IgD-negative memory B cell (primary cell): ENCODE results near the gene COL5A1. TPM values are rescaled to one million over a fixed set of nuclear protein-coding genes. Genes with fewer than 3 reads are reported as not detected.
"Not testable (repeated sequence)": the region's sequence is repeated elsewhere in the genome, so short reads cannot be mapped to it uniquely, and the experiment has no call there.

Experiments
- H3K27ac Mint-ChIP-seq, 3 donors: one replicate each; pipeline ENCODE4 v1.8.0; 2020 to 2022; ENCODE audit warnings: mild to moderate bottlenecking in 3 of 3, mixed read lengths in 3 of 3, moderate library complexity in 1 of 3
- H3K27me3 Mint-ChIP-seq: one replicate; pipeline ENCODE4 v1.8.0; 2021; ENCODE audit warnings: mixed read lengths
- H3K36me3 Mint-ChIP-seq: one replicate; pipeline ENCODE4 v1.8.0; 2020; ENCODE audit warnings: mild to moderate bottlenecking, mixed read lengths
- H3K4me1 Mint-ChIP-seq, 3 donors: one replicate each; pipeline ENCODE4 v1.8.0; 2020 to 2022; ENCODE audit warnings: mixed read lengths in 3 of 3, mild to moderate bottlenecking in 1 of 3
- H3K4me3 Mint-ChIP-seq, 4 donors: one replicate each; pipeline ENCODE4 v1.8.0; 2020 to 2022; ENCODE audit warnings: mild to moderate bottlenecking in 4 of 4, mixed read lengths in 4 of 4, moderate library complexity in 3 of 4
- H3K9me3 Mint-ChIP-seq, 3 donors: one replicate each; pipeline ENCODE4 v1.8.0; 2020 to 2021; ENCODE audit warnings: mixed read lengths in 3 of 3, mild to moderate bottlenecking in 1 of 3
- polyA plus RNA-seq: library from polyadenylated mRNA; unstranded; fragments of 300-500 nt; fragmentation: Illumina TruSeq; gene quantifications from one replicate; pipeline ENCODE4 v1.2.3, GENCODE V29; 2021

COL5A1 gene
- polyA plus RNA-seq, 1 donor from 2014 or later: not detected

GRCh38 chr9:134677743-134678142 lies 36.1 kb downstream of the COL5A1 start:
- H3K4me3 Mint-ChIP-seq: no peak overlapping the region
- H3K27ac Mint-ChIP-seq: no peak overlapping the region
- H3K27me3 Mint-ChIP-seq: no peaks in the 10 kb centered on the region
- no peaks in the 10 kb centered on the region for H3K4me1 Mint-ChIP-seq
- no peaks in the 10 kb centered on the region for H3K36me3 Mint-ChIP-seq
- H3K9me3 Mint-ChIP-seq: peaks cover 2 to 19% (median 3%) of the 10 kb centered on the region in 3 donors

GRCh38 chr9:134678206-134678605 lies 36.6 kb downstream of the COL5A1 start:
- peaks cover 2 to 19% (median 3%) of the 10 kb centered on the region in 3 donors for H3K9me3 Mint-ChIP-seq
- H3K36me3 Mint-ChIP-seq: no peaks in the 10 kb centered on the region
- H3K27ac Mint-ChIP-seq: no peak overlapping the region
- H3K4me1 Mint-ChIP-seq: no peaks in the 10 kb centered on the region
- H3K4me3 Mint-ChIP-seq: no peak overlapping the region
- no peaks in the 10 kb centered on the region for H3K27me3 Mint-ChIP-seq

- Mint-ChIP-seq H3K27ac (no peak overlapping the region), H3K4me3 (no peak overlapping the region), H3K4me1 (no peaks in the 10 kb centered on the region), H3K9me3 (peaks cover 2 to 19% (median 3%) of the 10 kb centered on the region in 3 donors), H3K27me3 (no peaks in the 10 kb centered on the region), H3K36me3 (no peaks in the 10 kb centered on the region)
These were observed 37.3 kb downstream of the COL5A1 start for GRCh38 chr9:134678666-134679443.

- Mint-ChIP-seq H3K36me3 (no peaks in the 10 kb centered on the region), H3K9me3 (peaks cover 0 to 15% (median 2%) of the 10 kb centered on the region in 3 donors), H3K27ac (no peak overlapping the region), H3K4me3 (no peak overlapping the region), H3K27me3 (no peaks in the 10 kb centered on the region), H3K4me1 (no peaks in the 10 kb centered on the region)
These were observed 38.2 kb downstream of the COL5A1 start for GRCh38 chr9:134679616-134680392.

GRCh38 chr9:134680393-134681060 lies 38.9 kb downstream of the COL5A1 start:
- Mint-ChIP-seq H3K4me1 (no peaks in the 10 kb centered on the region), H3K27me3 (no peaks in the 10 kb centered on the region), H3K4me3 (no peak overlapping the region), H3K9me3 (peaks cover 0 to 13% (median 0%) of the 10 kb centered on the region in 3 donors), H3K27ac (no peak overlapping the region), H3K36me3 (no peaks in the 10 kb centered on the region)

GRCh38 chr9:134681061-134681661 lies 39.6 kb downstream of the COL5A1 start:
- Mint-ChIP-seq H3K4me3 (no peak overlapping the region), H3K9me3 (peaks cover 0 to 6% (median 0%) of the 10 kb centered on the region in 3 donors), H3K4me1 (no peaks in the 10 kb centered on the region), H3K27me3 (no peaks in the 10 kb centered on the region), H3K36me3 (no peaks in the 10 kb centered on the region), H3K27ac (no peak overlapping the region)

- no peaks in the 10 kb centered on the region for H3K9me3 Mint-ChIP-seq
- H3K27ac Mint-ChIP-seq: peak overlapping the region in 1 of 3 donors; percentile 35
- no peaks in the 10 kb centered on the region for H3K27me3 Mint-ChIP-seq
- H3K4me3 Mint-ChIP-seq: no peak overlapping the region
- H3K4me1 Mint-ChIP-seq: no peaks in the 10 kb centered on the region
- no peaks in the 10 kb centered on the region for H3K36me3 Mint-ChIP-seq
These were observed 40.4 kb downstream of the COL5A1 start for GRCh38 chr9:134682026-134682425.

- Mint-ChIP-seq H3K9me3 (no peaks in the 10 kb centered on the region), H3K27me3 (no peaks in the 10 kb centered on the region), H3K27ac (no peak overlapping the region), H3K4me3 (no peak overlapping the region), H3K4me1 (no peaks in the 10 kb centered on the region), H3K36me3 (no peaks in the 10 kb centered on the region)
These were observed 41.2 kb downstream of the COL5A1 start for GRCh38 chr9:134682651-134683364.

- no peaks in the 10 kb centered on the region for H3K27me3 Mint-ChIP-seq
- H3K4me3 Mint-ChIP-seq: no peak overlapping the region
- H3K4me1 Mint-ChIP-seq: no peaks in the 10 kb centered on the region
- H3K27ac Mint-ChIP-seq: no peak overlapping the region
- no peaks in the 10 kb centered on the region for H3K9me3 Mint-ChIP-seq
- H3K36me3 Mint-ChIP-seq: no peaks in the 10 kb centered on the region
These were observed 42.2 kb downstream of the COL5A1 start for GRCh38 chr9:134683714-134684374.

GRCh38 chr9:134684375-134684723 lies 42.7 kb downstream of the COL5A1 start:
- Mint-ChIP-seq H3K27ac (no peak overlapping the region), H3K4me1 (no peaks in the 10 kb centered on the region), H3K9me3 (no peaks in the 10 kb centered on the region), H3K4me3 (no peak overlapping the region), H3K27me3 (no peaks in the 10 kb centered on the region), H3K36me3 (no peaks in the 10 kb centered on the region)

- not testable (repeated sequence) for H3K27me3 Mint-ChIP-seq, H3K4me1 Mint-ChIP-seq, H3K4me3 Mint-ChIP-seq, H3K27ac Mint-ChIP-seq, H3K9me3 Mint-ChIP-seq, H3K36me3 Mint-ChIP-seq
These were observed 43.3 kb downstream of the COL5A1 start for GRCh38 chr9:134684941-134685340.

- Mint-ChIP-seq H3K36me3 (no peaks in the 10 kb centered on the region), H3K4me1 (no peaks in the 10 kb centered on the region), H3K27ac (no peak overlapping the region)
These were observed 44.2 kb downstream of the COL5A1 start for GRCh38 chr9:134685784-134686183.

GRCh38 chr9:134686896-134687295 lies 45.3 kb downstream of the COL5A1 start:
- H3K4me3 Mint-ChIP-seq: no peak overlapping the region
- H3K9me3 Mint-ChIP-seq: no peaks in the 10 kb centered on the region
- no peaks in the 10 kb centered on the region for H3K4me1 Mint-ChIP-seq
- H3K27me3 Mint-ChIP-seq: no peaks in the 10 kb centered on the region
- H3K36me3 Mint-ChIP-seq: no peaks in the 10 kb centered on the region
- H3K27ac Mint-ChIP-seq: no peak overlapping the region

More at GRCh38 chr9:134685784-134686183, 44.2 kb downstream of the COL5A1 start:
- Mint-ChIP-seq H3K27me3 (no peaks in the 10 kb centered on the region), H3K4me3 (no peak overlapping the region), H3K9me3 (no peaks in the 10 kb centered on the region)

GRCh38 chr9:134687556-134687955 lies 46.0 kb downstream of the COL5A1 start:
- Mint-ChIP-seq H3K4me1 (no peaks in the 10 kb centered on the region), H3K27ac (no peak overlapping the region), H3K4me3 (no peak overlapping the region), H3K9me3 (no peaks in the 10 kb centered on the region), H3K36me3 (no peaks in the 10 kb centered on the region), H3K27me3 (no peaks in the 10 kb centered on the region)
